Testis (tissue), 3 donors: Measurements from ENCODE around the gene TRPM3. TPM values are rescaled to one million over a fixed set of nuclear protein-coding genes. Genes with fewer than 3 reads are reported as not detected.

Source experiments
- DNase-seq: peaks from one replicate; pipeline ENCODE4 v3.0.0-alpha.2; 2019
- H3K27ac ChIP-seq, 2 donors: fragments of 200-600 bp; sonication (generic); one replicate each; pipeline ENCODE4 v1.5.1; 2019
- H3K27me3 ChIP-seq: fragments of 200-600 bp; sonication (generic); one replicate; pipeline ENCODE4 v1.5.1; 2019
- H3K36me3 ChIP-seq: fragments of 200-600 bp; sonication (generic); one replicate; pipeline ENCODE4 v1.5.1; 2017; ENCODE audit warnings: low read depth; ENCODE audit errors: missing control alignments
- H3K4me1 ChIP-seq: fragments of 200-600 bp; sonication (generic); one replicate; pipeline ENCODE4 v1.5.1; 2019
- H3K4me3 ChIP-seq, 2 donors: fragments of 200-600 bp; sonication (generic); one replicate each; pipeline ENCODE4 v1.5.1; 2017 to 2019
- H3K9me3 ChIP-seq: fragments of 200-600 bp; sonication (generic); one replicate; pipeline ENCODE4 v1.5.1; 2017
- CTCF ChIP-seq, 3 experiments: fragments of 450-650 bp in 2 of 3; fragments of 200-600 bp in 1 of 3; sonication (generic) in 1 of 3; IDR thresholded peaks; one replicate each; pipeline ENCODE4 v1.5.1; 2016 to 2019; ENCODE audit warnings: antibody characterized with exemption in 3 of 3, mild to moderate bottlenecking in 2 of 3, moderate library complexity in 1 of 3
- POLR2A ChIP-seq: fragments of 450-650 bp; IDR thresholded peaks from one replicate; pipeline ENCODE4 v1.6.1; 2017; ENCODE audit warnings: antibody characterized with exemption, mild to moderate bottlenecking, moderate library complexity
- WGBS, 2 donors: methylation state at CpG; one replicate each; pipeline ENCODE4 v1.1.5; 2018; 5-methylcytosine and 5-hydroxymethylcytosine counted together
- intact Hi-C: fragments of 100-400 bp; cut with DNase I; formaldehyde crosslinking; loops from one replicate; pipeline ENCODE4 v1.15.1; 2023; ENCODE audit warnings: low total_unique reads
- polyA plus RNA-seq: library from polyadenylated mRNA; stranded (reverse); fragments of 350-450 nt; fragmentation: Illumina TruSeq; extraction: RNeasy Lipid Tissue Mini Kit (QIAGEN cat#74804); gene quantifications from one replicate; pipeline ENCODE4 v1.2.3, GENCODE V29; 2014; ENCODE audit warnings: low read depth, low replicate concordance; ENCODE audit not compliant: insufficient read depth
- total RNA-seq, 2 donors: library from RNA; depleted of rRNA; stranded (reverse); fragments of >200 nt; gene quantifications; one replicate each; pipeline ENCODE4 v1.2.3, GENCODE V29; 2016

Gene TRPM3
- total and polyA plus RNA-seq, 3 donors from 2014 or later, result 4.1 to 54.3 (median 43.9) TPM

GRCh38 chr9:70675868-70676370 is 445.5 kb downstream of the TRPM3 start:
- peak overlapping the region; percentile 81 to 88 for H3K27ac ChIP-seq

GRCh38 chr9:70673844-70674243 is 447.6 kb downstream of the TRPM3 start:
- H3K4me3 ChIP-seq, result no peak overlapping the region
- intact Hi-C loops, result no loop called here
- H3K27me3 ChIP-seq, result no peaks in the 10 kb centered on the region
- TF ChIP-seq POLR2A (no peak), CTCF (IDR thresholded peaks at IDR 0.05) (no peak)
- peaks cover 40% of the 10 kb centered on the region for H3K4me1 ChIP-seq
- DNase-seq, result no peak
- no peaks in the 10 kb centered on the region for H3K9me3 ChIP-seq
- H3K36me3 ChIP-seq, result no peaks in the 10 kb centered on the region
- H3K27ac ChIP-seq, result no peak overlapping the region
- WGBS, 2 donors, result 92 to 93% methylated on average over 1 of the region's 1 CpG

More at GRCh38 chr9:70675868-70676370, 445.5 kb downstream of the TRPM3 start:
- no peak for DNase-seq
- 32 to 44% methylated on average over 1 of the region's 1 CpG for WGBS, 2 donors
- no peaks in the 10 kb centered on the region for H3K36me3 ChIP-seq
- TF ChIP-seq CTCF (IDR thresholded peaks at IDR 0.05) (no peak), POLR2A (no peak)
- no peak overlapping the region for H3K4me3 ChIP-seq
- no peaks in the 10 kb centered on the region for H3K9me3 ChIP-seq
- H3K4me1 ChIP-seq, result peaks cover 40% of the 10 kb centered on the region
- no peaks in the 10 kb centered on the region for H3K27me3 ChIP-seq
- intact Hi-C loops, result no loop called here

GRCh38 chr9:70672161-70672649 is 449.2 kb downstream of the TRPM3 start:
- no peaks in the 10 kb centered on the region for H3K9me3 ChIP-seq
- DNase-seq, result no peak
- TF ChIP-seq POLR2A, result no peak
- TF ChIP-seq CTCF (IDR thresholded peaks at IDR 0.05), result no peak
- H3K4me3 ChIP-seq, result no peak overlapping the region
- H3K27me3 ChIP-seq, result no peaks in the 10 kb centered on the region
- intact Hi-C loops, result no loop called here
- peaks cover 26% of the 10 kb centered on the region for H3K4me1 ChIP-seq
- no peaks in the 10 kb centered on the region for H3K36me3 ChIP-seq
- 32 to 38% methylated on average over 1 of the region's 1 CpG for WGBS, 2 donors
- peak overlapping the region in 1 of 2 donors; percentile 68 for H3K27ac ChIP-seq

- Histone ChIP-seq H3K36me3 (no peaks in the 10 kb centered on the region), H3K27me3 (no peaks in the 10 kb centered on the region), H3K9me3 (no peaks in the 10 kb centered on the region), H3K4me3 (no peak overlapping the region), H3K27ac (no peak overlapping the region), H3K4me1 (peaks cover 9% of the 10 kb centered on the region)
- TF ChIP-seq CTCF (IDR thresholded peaks at IDR 0.05) (no peak), POLR2A (no peak)
- DNase-seq, result no peak
- 40 to 61% methylated on average over 3 of the region's 3 CpGs for whole genome bisulfite sequencing, 2 donors
- intact Hi-C loops, result no loop called here
Observed at GRCh38 chr9:70668751-70669150, 452.7 kb downstream of the TRPM3 start.

GRCh38 chr9:70658765-70659164 is 462.7 kb downstream of the TRPM3 start:
- H3K4me3 ChIP-seq, result no peak overlapping the region
- intact Hi-C loops, result no loop called here
- H3K9me3 ChIP-seq, result no peaks in the 10 kb centered on the region
- DNase-seq, result no peak
- no peaks in the 10 kb centered on the region for H3K27me3 ChIP-seq
- TF ChIP-seq POLR2A, result no peak
- TF ChIP-seq CTCF (IDR thresholded peaks at IDR 0.05), result no peak
- no peak overlapping the region for H3K27ac ChIP-seq
- H3K4me1 ChIP-seq, result no peaks in the 10 kb centered on the region
- H3K36me3 ChIP-seq, result no peaks in the 10 kb centered on the region
